Bone marrow (tissue), 2 donors: Measurements from ENCODE around the gene PCSK7.

ENCODE experiments used
- DNase-seq, 2 donors: peaks; one replicate each; lab custom pipeline; 2025; lab: John Stamatoyannopoulos, UW

Gene PCSK7

DNA sequence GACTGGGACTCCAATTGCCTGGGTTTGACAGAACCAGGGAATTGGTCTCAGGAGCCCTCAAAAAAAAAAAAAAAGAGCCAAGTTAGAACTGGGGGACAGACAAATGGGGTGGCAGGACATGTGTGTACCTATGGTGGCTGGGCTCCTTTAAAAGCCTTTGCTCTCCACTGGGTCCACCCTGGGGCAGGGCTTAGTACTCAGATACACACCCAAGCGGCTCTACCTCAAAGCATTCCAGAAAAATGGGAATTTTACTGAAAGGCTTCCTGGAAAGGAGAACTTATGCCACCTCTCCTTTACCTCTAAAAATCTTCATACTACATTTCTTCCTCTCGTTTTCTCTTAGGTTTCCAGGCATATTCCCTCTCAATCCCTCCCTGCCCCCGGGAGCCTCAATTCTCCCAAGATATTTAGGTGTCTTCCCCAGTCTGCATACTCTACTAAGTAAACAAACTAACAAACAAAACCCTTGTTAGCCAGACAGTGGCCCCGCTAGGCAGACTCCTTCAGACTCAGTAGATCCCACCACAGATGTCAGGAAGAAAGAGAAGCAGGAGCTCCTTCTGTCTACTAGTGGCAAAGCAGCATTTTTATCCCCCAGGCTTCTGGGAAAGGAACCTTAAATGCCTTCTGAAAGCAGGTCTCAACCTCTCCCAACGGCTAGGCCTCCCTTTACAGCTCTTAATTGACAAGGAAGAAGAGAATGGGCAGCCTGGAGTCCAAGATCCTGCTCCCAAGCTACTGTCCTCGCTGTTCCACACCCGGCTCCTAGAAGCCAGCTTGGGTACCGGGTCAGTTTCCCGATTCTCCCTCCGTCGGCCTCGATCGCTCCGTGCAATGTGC lies 653 bp downstream of the PCSK7 start:
- no peak for DNase-seq

DNA sequence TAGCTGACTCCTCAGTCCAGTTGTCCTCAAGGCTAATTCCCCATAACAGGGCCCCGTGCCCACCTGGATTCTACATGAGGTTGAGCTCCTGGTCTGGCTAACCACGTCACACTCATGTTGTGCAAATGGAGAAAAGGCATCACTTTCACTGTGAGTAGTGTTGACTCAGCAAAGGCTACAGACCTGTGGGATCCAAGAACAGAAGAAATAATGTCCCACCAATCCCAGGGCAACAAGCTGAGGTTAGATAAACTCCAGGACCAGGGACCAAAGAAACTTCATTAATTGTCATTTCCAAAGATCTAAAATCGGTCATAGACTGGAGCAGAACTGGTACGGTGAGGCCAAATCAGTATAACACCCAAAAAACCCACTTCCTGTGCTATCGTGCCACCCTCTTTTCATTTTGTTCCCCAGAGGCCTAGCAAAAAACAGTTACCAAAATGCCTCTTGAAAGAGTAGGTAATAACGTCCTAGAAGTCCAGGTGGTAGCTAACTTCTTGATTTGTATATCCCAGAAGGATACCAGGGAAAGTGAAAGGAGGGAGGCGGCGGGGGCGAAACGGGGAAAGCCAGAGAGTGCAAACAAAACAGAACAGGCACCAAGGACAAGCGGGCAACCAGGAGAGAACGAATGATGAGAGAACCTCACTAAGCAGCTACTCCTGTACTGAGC lies 1.4 kb downstream of the PCSK7 start:
- no peak for DNase-seq

DNA sequence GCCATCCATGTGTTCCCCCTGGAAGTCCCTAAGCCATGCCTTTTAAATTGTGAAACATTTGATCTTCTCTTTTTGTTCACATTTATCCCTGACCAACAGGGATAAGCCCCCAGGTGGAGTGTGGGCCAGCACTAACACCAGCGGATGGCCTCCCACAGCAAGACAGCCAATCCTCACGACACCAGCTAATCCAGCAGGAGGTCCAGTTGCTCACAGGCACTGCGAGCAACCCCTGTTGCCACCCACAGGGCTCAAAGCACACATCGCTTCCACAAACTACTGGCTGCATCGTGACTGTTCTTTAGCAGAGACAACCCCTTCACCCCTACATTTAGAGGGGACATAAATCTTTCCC lies 2.0 kb downstream of the PCSK7 start:
- DNase-seq: no peak

DNA sequence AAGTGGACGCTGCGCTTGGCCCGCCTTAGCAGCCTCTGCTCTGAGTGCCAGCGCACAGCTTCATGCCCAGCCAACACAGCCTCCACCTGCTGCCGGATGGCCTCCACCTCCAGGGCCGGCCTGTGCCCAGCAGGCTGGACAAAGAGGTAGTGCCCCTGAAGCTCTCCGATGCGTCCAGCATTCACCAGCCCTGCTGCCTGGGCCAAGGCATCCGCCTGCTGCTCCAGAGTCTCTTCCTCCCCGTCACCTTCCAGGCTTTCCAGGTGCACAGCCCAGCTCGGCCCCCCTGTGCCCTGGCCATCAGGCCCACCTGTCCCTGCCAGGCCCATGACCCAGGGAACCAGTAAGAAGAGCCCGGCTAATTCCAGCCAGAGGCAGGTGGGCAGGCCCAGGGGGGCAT lies 2.5 kb downstream of the PCSK7 start:
- DNase-seq: no peak

DNA sequence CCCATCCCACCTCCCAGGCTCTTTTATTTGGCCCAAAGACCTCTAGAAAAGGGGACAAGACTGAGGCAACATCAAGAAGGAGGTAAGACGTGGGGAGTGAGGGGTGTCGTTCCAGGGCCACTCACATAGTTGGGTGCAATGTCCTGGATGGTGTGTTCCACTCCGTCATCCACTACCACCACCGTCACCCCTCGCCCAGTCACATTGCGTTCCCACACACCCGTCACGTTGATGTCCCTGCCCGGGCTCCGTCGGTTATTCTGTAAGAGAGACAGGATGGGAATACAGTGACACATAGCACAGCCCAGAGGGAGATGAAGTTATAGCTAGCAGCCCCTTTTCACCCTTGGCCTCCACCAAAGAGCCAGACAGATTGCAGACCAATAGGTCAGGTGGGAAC lies 3.8 kb downstream of the PCSK7 start:
- no peak for DNase-seq

DNA sequence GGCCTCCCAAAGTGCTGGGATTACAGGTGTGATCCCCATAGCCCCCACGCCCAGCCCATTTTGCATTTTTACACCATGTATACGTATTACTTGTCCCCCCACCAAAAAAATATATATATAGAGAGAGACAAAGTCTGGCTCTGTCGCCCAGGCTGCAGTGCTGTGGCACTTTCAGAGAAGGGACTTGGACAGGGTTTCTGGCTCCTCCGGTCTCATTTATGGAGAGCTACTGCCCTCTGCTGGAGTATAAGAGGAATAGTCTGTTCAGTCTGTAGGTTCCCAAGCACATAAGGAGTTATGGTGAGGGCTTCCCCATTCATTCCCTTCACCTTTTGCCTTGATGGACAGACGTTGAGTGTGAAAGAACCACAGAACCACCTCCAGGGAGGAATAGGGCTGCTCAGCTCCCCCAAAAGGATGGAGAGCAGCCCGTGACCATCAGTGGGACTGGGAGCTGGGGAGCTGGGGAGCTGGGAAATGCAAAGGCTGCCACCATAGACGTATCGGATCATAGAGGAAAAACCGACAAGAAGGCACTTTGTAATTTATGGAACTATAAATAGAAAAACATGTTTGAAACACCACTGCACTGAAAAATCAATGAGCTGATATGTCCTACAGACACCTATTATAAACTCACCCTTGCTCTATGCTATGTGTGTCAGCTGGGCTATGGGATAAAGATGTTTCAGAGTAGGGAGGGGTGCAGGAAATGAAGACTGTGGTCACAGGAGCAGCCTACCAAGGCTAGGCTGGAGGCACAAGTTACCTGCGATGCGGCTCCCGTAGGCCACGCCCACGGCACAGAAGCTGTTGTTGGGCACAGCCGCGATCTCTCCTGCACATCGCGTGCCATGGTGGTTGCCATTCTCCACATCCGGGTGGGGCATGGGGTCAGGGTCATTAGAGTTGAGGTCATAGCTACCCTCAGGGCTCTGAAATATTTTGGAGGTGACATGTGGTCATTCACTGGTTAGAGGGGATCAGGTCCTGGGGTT lies 5.2 kb downstream of the PCSK7 start:
- peak in 1 of 2 donors; percentile 77 for DNase-seq

DNA sequence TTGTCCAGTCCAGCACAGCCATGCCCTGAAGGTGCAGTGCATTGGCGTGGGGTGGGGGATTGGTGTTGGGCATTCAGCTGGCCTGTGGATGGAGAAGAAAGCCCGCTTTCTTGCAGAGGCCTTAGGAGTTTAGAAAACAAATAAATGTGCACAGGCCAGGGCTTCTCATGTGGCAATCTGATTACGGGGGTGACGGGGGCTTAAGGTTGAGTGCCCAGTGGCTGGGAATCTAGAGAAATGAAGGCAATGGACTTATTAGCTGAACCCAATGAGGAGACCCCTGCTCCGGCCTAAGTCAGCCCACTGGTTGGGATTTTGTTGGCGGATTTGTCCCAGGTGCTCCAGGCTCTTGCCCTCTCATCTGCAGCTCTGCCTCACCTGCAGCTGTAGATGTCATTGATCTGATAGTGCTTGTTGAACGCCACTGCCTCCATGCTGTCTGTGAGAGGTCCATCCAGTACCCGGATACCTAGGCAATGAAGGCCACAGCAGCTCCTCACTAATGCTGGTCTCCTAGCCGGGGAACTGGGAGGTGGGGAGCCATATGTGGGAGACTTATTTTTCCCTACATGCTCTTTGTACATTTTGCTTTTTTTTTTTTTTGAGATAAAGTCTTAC lies 6.2 kb downstream of the PCSK7 start:
- DNase-seq: no peak

DNA sequence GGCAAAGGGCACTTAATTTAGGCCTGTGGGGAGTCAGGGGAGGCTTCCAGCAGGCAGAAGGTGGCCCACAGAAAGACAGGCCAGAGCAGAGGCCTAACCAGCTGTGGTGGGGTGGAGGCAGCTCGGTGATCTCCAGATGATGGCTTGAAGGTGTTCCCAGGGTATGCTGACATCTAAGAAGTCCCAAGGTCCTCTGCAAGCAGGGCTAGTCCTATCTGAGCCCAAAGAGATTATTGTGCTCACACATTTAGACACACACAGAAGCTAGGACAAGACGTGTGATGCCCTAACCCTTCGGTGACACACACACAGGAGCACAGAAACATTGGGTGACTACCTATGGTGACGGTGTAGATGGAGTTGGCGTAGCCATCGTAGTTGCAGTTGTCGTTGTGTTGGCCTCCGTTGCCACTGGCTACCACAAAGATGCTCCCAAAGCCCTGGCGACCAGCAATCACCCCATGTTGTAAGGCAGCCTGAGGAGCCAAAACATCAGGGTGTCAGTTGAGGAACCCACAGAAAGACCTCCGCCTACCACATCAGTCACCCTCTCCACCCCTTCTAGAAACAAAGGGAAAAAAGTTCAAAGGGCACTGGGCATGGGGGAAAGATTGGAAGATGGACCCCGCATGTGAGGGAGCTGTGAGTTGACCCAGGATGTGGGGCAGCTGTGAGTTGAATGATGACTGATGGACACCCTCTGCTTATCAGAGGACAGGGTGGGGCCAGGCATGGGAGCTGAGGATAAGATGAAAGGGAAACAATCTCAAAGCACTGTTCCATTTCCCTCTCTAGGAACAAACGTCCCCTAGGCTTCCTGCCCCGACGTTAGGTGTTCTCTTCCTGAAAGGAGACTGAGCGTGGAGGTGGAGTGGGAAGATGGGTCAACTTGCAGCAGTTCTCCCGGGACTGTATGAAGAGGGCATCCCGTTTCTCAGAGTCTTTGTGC lies 7.9 kb downstream of the PCSK7 start:
- DNase-seq: no peak

DNA sequence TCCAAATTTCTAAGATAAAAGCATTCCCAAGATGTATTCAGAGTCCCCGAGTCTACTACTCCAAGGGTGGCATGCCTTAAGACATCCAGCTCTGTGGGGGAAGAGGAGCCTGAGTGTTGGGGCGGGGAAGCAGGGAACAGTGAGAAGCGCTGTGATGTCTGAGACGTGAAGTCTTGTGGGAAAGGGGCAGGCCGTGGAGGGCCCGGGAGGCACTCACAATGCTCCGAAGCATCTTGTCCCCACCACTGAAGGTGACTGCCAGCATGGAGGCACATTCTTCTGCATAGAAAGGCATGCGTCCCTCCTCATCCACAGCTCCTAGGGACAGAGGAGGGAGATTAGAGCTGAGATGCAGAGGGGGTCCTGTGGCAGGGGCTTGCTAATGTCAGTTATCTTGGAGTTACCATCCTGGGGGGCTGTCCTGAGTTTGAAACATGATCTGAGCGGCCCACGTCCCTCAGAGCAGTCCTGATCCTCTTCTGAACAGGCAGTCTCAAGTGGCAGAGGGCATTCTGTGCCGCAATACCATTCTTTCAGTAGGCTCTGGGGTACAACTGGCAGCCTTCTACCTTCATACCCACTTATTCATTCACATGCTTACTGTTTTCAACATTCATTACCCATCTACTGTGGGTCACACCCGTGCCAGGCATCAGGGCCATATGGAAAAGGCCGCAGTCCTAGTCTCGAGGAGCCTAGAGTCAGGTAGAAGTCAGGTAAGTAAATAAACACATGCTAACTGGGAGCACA lies 8.7 kb downstream of the PCSK7 start:
- DNase-seq: no peak

DNA sequence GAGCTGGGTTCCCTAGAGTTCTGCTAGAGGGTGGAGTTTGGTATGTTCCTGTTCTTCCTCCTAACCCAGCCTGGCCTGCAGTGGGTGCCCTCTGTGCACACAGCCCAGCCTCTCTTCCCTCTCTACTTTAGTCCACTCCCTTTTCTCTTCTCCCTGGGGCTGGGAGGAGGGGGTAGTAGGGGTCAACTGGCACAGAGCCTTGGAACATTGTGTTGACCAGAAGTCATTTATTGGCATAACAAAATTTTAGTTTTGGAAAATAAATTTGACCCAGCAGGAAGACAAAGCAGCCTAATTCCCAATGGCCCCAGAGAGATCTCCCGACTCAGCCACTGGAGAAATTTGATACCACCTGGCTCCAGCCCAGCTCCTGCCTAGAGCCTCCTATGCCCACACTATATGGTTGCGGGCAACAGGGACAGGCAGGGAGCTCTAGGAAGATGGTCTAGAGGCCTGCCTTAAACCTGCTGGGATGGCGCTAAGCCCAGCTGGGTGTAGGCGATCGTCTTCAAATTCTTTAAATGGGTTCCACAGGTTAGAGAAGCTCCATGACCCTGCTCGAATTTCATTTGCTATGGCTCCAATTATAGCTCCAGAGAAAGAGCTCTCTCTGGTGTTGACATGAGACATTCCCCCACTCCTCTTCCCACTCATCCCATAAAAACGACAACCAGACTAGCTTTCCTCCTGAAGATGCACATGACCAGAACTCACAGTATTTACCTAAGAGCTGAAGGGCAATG lies 9.9 kb downstream of the PCSK7 start:
- no peak for DNase-seq

DNA sequence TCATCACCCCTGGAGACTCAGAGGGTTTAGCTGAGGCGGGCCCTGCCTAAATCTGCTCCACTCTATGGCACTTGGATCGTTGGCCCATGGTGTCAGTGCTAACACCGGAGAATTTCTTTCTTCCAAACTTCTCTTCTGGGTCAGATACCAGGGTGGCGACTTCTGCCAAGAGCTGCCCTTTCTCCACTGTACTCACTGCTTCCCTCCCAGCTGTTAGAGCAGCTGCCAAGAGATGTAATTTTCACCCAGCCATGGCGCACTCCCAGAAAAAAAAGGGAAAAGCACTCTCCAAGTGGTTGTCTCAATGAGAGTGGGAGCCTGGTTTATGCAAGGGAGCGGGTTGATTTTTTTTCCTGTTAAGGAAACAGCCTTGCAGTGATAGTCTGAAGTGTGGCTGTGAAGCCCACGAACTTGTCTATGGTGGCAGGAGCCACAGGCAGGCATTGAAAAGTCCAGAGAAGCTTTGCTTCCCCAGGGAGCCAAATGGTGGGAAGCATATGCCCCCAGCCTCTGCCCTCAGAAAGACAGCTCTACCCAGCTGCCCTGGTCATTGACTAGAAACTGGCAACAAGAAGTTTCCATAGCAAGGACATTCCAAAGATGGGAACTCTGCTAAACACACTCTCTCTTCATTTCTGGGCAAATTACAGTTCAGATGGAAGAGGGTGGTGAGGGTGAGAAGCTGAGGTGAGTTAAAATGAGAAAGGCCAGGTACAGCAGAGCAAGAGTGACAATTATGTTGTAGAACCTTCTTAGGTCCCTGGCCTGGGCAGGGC lies 10.7 kb downstream of the PCSK7 start:
- DNase-seq: no peak

DNA sequence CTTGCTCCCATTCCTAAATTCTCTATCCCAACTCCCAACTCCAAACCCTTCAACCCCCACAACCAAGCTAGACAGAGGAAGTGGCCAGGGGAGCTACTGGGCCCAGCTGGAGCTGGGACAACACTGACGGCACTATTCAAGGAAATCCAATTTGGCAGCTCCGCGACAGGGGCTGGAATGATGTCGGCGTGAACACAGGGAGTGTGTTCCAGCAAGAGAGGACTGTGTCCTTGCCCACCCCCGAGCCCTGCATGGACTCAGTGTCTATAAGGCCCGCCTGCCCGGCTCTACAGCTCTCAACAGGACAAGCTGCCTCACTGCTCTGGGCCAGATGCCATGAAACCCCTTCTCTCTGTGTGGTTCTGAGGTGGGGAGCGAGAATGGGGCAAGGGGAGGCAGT lies 11.3 kb downstream of the PCSK7 start:
- no peak for DNase-seq

DNA sequence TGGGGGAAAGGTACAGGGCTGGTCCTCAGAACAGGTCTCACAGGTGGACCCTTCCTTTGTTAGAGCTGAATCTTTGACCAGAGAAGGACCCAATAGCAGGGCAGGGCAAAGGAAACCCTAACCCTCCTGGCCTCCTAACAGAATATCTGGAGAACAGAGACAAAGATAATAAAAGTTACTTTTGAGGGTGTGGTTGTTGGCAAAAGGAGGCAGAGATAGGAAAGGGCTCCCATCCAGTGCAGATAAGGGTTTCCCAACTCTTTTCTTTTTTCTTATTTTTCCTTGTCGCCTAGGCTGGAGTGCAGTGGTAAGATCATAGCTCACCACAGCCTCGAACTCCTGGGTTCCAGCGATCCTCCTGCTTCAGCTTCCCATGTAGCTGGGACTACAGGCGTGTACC lies 11.9 kb downstream of the PCSK7 start:
- DNase-seq: no peak

DNA sequence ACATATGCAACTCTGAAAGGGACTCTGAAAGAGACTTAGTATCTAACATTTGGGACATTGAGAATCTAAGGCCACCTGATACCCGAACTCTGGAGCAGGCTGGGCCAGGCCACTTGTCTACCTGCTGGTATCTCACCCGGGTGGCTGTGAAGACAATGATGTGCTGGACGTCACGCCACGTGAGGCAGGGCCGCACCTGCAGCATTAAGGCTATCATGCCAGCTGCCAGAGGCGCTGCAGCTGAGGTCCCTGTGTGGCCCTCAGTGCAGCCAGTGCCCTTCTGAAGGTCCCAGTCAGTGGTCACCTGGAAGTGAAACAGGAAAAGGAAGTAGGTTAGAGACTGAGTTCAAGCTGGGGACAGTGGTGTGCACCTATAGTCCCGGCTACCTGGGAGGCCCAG lies 12.4 kb downstream of the PCSK7 start:
- DNase-seq: no peak

DNA sequence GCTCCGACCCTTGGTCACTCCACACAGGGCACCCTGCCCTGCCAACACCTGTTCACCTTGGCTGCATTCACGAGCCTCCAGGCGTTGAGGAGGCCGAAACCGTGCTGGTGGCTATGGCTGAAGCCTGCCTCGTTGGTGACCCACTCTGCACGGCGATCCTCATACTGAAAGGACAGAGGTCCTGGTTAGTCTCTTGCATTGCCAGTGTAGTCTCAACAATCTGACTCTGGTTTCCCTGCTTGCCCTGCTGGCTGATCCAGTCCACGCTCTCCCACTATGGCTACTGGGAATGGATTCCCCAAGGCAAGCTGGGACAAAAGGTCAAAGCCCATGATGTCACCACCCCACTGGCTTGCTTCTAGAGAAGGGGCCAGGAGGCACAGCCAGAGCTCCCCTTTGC lies 12.9 kb downstream of the PCSK7 start:
- DNase-seq: no peak

DNA sequence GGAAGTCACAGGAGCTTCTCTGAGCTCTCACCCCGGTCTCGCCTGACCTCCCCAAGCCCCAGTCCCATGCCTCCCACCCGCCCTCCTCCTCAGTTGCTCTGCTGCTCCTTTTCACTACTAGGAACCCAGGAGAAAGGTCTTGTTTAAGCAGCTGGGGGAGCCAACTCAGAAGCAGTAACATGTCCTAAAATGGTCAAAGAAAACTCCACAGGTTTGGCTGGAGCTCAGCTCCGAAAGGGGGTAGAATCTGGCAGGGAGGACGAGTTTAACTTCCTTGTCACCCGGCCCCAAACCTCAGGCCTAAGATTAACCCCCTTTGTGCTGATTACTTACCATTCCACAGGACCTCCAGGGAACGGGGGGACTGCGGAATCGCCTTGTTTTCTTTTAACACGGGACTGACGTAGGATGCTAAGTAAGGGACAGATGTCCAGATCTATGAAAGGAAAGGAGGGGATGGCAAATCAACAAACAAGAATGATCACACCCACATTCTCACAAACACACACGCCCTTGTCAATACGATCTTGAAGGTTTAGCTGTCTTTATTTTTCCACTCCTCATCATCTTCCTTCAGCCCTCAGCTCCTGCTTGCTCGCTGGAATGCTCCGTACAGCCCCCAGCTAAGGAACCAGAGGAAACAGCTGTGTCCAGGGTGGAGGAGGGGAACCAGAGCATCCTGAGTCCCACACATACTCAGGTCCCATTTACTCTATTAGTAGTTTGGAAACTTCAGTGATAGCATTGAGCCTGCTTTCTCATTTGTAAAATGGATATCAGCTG lies 13.5 kb downstream of the PCSK7 start:
- DNase-seq: no peak

DNA sequence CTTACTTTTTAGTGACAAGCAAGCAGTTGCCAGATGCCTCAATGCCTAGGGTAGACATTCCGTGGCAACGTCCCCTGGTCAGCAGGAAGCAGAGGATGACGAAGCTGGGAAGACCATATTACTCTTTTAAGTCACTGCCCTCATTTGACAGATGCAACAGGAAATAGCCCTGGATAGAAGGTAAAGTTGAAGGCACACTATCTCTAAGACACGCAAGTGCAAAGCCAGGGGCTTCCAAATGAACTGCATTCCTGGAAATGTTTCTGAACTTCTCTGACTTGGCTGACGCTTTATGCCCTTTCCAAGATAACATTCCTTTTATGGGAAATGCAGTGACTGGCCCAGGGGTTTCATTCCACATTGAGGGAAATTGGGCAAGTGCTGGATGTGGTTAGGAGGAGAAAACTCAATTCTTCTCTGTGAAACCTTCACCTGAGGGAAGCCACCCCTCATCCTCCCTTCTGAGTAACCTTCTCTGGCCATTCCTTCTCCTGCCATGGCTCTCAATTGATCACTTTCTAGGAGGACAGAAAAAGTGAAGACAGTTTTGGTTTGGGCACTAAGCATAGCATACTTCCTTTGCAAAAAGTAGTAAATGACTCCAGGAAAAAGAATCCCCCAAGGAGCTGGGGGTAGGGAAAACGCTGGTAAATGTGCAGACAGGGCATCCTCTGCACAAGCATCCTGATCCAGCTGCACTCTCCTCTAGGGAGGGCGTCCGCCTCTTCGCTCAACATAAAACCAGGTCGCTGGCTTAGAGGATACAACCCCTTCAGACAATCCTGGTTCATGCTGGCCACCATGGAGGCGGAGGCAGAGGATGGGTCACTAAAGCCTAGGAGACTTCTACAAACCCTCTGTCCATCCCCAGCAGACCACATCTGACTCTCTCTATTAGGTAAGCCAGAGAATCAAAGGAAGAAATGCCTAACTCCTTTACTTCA lies 14.5 kb downstream of the PCSK7 start:
- no peak for DNase-seq
